HG03565 (cell line): ENCODE data around the gene PERM1.
"Not testable (repeated sequence)": the region's sequence is repeated elsewhere in the genome, so short reads cannot be mapped to it uniquely, and the experiment has no call there.

Experiments
- ATAC-seq: cut with Tn5 transposase; IDR thresholded peaks from one replicate; pipeline ENCODE4 v1.9.1; 2021; ENCODE audit warnings: mild to moderate bottlenecking, moderate library complexity; ENCODE audit not compliant: unreplicated experiment

PERM1 gene

GRCh38 chr1:1017397-1018320 lies 35.8 kb upstream of the PERM1 start:
- ATAC-seq = not testable (repeated sequence)

- no peak for ATAC-seq
Observed at GRCh38 chr1:1014799-1015681, 33.1 kb upstream of the PERM1 start.

DNA sequence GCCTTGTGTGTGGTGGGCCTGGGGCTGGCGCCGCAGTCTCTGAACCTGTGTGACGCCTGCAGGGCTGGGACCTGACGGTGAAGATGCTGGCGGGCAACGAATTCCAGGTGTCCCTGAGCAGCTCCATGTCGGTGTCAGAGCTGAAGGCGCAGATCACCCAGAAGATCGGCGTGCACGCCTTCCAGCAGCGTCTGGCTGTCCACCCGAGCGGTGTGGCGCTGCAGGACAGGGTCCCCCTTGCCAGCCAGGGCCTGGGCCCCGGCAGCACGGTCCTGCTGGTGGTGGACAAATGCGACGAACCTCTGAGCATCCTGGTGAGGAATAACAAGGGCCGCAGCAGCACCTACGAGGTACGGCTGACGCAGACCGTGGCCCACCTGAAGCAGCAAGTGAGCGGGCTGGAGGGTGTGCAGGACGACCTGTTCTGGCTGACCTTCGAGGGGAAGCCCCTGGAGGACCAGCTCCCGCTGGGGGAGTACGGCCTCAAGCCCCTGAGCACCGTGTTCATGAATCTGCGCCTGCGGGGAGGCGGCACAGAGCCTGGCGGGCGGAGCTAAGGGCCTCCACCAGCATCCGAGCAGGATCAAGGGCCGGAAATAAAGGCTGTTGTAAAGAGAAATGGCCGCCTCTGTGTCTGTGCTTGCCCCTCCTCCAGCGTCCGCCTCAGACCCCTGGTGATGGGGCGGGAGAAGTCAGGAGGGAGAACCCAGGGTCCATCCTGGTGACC lies 32.2 kb upstream of the PERM1 start:
- ATAC-seq = no peak

DNA sequence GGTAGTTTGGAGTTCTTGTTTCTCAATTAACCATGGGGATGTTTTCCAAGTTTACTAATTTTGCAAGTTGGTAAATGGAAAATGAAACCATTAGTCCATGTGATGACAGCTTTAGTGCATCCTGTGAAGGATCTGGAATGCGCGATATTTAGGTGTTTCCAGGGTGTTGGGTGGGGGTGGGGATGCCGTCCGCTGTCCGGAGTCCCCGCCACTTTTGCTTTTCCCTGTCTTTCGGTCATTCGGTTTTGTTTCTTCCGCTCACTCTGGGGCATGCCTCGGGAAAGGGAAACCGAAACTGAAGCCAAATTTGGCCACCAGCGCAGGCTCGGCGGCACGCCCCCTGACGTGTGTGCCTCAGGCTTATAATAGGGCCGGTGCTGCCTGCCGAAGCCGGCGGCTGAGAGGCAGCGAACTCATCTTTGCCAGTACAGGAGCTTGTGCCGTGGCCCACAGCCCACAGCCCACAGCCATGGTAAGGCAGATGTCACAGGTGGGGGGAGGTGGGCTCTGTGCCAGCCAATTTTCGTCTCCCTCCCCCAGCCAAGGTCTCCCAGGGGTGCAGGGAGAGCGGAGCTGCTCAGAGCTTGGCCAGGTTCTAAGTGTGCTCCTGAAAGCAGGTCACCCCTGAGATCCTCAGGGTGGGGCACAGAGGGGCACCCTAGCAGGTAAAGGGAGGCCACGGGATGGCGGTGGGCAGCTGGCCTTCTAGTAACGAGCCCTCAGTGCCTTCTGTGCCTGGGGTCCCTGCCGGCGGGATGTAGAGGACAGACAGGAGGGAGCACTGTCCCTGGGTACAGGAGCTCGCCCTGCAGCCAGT lies 31.4 kb upstream of the PERM1 start, which contains the start of gene ISG15:
Gene ISG15 (plus strand): TSS at position 393 of the 817 bp plus-strand sequence. CDS start 77 bp downstream, at position 470.
- peak; percentile 69 for ATAC-seq

GRCh38 chr1:1012736-1013104 lies 30.8 kb upstream of the PERM1 start:
- not testable (repeated sequence) for ATAC-seq

DNA sequence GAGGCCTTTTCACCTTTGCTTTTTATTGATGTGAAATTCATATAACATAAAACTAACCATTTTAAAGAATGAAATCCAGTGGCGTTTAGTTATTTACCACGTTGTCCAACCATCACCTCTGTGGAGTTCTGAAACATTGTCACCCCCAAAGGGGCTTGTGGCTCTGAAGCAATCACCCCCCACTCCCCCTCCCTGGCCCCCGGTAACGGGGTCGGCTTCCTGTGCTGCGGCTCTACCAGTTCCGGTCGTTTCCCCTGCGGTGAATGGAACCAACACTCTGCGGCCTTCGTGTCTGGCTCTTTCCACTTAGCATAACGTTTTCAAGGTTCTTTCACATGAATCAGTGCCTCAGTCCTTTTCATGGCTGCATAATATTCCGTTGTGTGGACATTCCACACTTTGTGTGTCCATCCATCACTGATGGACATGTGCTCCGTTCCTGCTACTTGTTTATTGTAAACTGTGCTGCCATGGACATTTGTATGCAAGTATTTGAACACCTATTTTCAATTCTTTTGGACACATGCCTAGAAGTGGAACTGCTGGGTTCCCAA lies 29.6 kb upstream of the PERM1 start:
- no peak for ATAC-seq

GRCh38 chr1:1010131-1010530 lies 28.2 kb upstream of the PERM1 start:
- ATAC-seq = not testable (repeated sequence)

DNA sequence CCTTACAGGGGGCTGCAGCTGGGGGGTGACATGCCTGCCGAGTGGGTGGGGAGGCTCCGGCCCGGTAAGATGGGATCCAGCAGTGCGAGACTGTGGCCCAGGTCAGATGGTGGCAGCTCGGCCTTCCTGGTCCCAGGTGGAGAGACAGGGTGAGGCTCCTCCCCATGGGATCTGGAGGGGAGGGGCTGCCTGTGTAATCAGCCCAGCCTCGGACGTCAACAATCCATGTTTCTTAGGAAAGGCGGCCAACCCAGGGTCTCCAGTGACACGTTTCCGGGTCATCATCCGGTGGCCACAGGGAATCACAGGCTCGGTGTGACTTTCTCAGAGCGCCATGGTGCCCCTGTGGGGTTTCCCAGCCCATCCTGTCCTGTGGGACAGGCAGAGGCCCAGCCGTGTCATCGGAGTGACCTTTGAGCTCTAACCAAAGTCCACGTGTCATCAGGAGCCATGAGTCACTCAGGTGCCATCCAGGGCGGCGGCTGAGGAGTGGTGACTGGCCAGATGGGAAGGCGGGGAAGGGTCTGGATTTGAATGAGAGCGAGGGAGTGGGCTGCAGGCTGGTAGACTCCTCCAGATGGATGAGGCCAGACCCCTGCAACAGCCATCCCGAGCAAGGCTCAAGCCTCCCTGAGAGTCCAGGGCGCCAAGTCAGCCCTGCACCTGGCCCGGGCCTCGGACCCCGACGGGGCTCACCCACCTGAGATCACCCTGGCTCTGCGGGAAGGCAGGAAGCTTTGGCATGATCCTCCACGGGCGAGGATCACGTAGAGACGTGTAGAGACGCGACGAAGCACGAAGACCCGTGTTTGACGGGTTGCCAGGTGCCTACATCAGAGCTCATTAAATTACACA lies 24.6 kb upstream of the PERM1 start:
- ATAC-seq = no peak

DNA sequence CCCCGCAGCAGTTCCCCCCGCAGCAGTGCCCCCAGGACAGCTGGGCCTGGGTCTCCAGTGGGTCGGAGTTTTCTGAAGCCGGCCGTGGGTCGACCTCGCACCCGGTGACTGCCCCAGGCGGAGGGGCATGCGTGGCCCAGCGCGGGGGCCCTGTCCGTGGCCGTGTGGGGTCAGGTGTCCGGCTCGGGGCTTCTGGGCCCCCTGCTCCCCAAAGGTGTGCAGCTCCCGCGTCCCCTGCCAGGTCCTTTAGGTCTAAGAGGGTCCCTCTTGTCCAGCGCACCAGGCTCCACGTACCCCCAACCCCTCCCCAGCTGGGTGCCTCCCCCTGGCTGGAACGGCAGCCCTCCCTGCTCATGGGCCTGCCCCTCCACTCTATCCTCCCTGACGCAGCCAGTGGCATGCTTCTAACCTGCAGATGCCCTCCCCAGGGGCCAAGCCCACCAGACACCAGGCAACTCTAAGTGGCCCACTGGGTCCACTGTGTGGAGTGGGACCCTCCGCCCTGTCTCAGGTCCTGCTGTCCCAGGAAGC lies 23.9 kb upstream of the PERM1 start:
- no peak for ATAC-seq

- no peak for ATAC-seq
Observed at GRCh38 chr1:1004780-1005697, 23.1 kb upstream of the PERM1 start.

GRCh38 chr1:1004420-1004779 lies 22.5 kb upstream of the PERM1 start:
- ATAC-seq = no peak

GRCh38 chr1:1003618-1004419 lies 21.9 kb upstream of the PERM1 start:
- ATAC-seq = no peak

GRCh38 chr1:1001057-1001783 lies 19.3 kb upstream of the PERM1 start:
- no peak for ATAC-seq

DNA sequence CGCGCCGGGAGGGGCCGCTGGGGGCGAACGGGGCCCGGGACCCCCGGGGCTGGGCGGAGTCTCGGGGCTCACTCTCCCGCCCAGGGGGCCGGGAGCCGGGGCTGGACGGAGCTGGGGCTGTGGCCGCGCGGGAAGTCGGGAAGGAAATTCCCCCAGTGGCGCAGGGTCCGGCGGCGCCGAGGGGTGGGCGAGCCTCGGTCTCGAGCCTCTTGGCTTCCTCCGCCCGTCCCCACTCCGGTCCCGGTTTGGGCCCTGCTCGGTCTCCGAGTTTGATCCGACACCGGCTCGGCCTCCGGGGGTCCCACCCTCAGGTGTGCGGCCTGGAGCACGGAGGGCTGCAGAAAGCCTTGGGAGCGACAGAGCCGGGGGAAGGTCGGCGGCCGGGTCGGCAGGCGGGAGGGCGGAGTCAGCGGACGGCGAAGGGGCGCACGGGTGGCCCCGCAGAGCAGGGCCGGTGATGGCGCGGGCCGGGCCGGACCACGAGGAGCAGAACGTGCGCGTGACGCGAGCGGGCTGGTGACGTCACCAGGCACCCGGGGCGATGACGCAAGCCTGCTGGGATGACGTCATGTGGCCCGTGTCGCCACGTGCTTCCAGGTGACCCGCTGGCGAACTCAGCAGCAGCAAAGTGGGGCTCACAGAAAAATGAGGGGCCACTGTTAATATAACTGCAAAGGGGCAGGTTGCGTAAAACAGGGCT lies 18.6 kb upstream of the PERM1 start:
- ATAC-seq = no peak

- no peak for ATAC-seq
Observed at GRCh38 chr1:999725-1000356, 17.9 kb upstream of the PERM1 start, which contains the start of gene HES4. Gene HES4 (minus strand): TSS chr1:1000097. CDS start chr1:999973, 124 bp downstream.
